GM11168 (cell line): ENCODE measurements around the gene EIF5AL1.

Experiments used
- in situ Hi-C: fragments of 300-500 bp; cut with MboI; formaldehyde crosslinking; loops from one replicate; pipeline ENCODE4 v1.12.0; 2022; ENCODE audit warnings: low sequenced_read_pairs; ENCODE audit not compliant: unreplicated experiment

EIF5AL1 gene

GRCh38 chr10:79547973-79548372 is 35.6 kb downstream of the EIF5AL1 start:
- in situ Hi-C loops: loop anchor here (5.0 kb wide), 1 partner anchor 664 kb away; no protein-coding TSS in a partner anchor

DNA sequence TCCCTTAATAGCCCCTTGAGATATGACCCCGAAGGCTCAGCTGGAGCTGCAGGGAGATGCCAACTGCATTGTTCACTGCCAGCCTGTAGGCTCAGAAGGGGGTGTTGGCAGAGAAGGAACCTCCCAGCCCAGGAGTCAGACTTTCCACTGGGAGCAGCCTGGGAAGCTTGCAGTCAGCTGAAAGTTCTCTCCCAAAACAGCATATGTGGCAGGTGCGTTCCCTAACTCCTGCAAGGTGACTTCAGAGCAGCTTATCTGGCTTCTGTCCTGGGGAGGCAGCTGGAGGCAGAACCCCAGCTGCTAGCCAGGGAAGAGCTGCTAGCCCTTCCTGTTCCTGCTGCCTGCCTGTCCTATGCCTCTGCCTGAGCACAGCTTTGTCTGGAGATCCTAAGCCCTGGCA is 39.8 kb downstream of the EIF5AL1 start:
- in situ Hi-C loops: loop anchor here (25.0 kb wide), 1 partner anchor 385 kb away; the partner anchor contains the start of gene SFTPD

DNA sequence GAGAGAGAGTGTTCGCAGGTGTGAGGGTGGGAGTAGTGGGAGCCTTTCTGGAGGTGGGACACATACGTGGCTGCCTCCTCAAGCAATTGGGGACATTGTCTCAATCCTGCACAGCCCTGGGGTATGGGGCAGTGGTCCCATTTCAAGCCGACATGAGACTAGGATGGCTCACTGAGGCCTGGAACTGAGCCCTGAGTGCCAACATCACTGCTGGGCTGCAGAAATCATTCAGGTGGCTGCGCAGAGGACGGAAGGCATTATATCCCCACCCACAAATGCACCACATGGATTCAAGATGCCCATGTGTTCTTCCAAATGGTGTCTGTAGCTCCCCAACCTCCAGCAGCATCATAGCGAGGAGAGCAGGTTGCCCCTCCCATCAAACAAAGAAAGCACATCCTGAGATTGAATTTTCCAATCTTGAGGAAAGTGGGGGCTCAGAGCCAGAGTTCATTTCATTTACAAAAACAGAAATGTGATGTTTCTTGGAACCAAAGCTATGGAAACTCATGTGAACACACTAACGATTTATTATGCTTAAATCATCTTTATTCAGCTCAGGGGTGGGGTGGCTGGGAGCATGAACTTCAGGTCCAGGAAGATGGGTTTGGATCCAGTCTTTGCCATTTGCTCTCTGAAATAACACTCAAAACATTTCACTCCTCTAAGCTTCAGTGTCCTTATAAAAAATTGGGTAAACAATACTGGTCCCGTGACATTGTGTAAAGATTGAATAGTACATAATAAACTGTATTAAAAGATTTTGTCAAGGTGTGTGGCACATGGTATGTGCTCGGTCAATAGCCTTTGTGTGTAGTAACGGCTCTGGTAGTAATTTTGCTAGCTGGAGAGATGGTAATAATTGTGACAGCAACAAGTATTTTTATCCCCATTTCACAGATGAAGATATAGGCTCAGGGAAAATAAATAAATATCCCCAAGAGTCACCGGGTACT is 43.3 kb downstream of the EIF5AL1 start:
- in situ Hi-C loops: loop anchor here (25.0 kb wide), 1 partner anchor 382 kb away; the partner anchor contains the start of gene SFTPD

- in situ Hi-C loops: loop anchor here (25.0 kb wide), 1 partner anchor 380 kb away; the partner anchor contains the start of gene SFTPD
Observed at GRCh38 chr10:79556961-79557360, 44.6 kb downstream of the EIF5AL1 start.

- in situ Hi-C loops: loop anchor here (5.0 to 25.0 kb wide), 2 partner anchors 43 to 378 kb away; partner anchors contain the start of gene SFTPD
Observed at GRCh38 chr10:79559726-79560125, 47.4 kb downstream of the EIF5AL1 start.

GRCh38 chr10:79560160-79560709 is 47.9 kb downstream of the EIF5AL1 start, which contains the start of gene SFTPA2:
TSS of gene SFTPA2 (minus strand) at chr10:79560407. CDS start at chr10:79559483, 924 bp downstream.
- in situ Hi-C loops: loop anchor here (5.0 to 25.0 kb wide), 2 partner anchors 42 to 377 kb away; partner anchors contain the start of gene SFTPD

GRCh38 chr10:79561257-79561656 is 48.9 kb downstream of the EIF5AL1 start:
- in situ Hi-C loops: loop anchor here (5.0 to 25.0 kb wide), 2 partner anchors 41 to 376 kb away; partner anchors contain the start of gene SFTPD

DNA sequence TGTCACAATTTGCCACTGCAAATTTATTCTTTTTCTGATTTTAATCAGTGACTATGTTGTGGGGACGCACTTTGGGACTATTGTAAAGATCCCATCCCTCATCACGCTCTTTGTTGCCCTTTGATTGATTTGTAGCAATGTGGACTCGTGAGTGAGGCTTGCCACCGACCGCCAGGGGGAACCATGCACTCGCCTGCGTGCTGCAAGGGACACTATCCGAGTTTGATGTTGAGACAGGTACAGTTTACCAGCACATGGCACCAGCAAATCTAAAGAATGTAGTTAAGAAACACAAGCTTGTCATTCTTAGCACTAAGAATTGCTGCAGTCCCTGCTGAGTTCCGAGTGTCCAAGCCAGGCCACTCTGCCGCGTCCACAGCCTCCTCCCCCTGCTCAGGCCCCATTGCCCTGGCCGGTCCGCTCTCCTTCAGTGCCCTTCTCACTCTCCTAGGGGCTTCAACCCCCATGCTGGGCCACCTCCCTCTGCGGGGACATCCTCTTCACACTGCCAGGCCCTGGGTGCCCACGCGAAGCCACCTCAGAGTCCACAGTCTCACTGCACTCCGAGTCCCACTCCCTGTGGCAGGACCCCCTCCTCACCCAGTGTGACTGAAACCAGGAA is 49.9 kb downstream of the EIF5AL1 start:
- in situ Hi-C loops: loop anchor here (5.0 to 25.0 kb wide), 2 partner anchors 40 to 375 kb away; partner anchors contain the start of gene SFTPD

DNA sequence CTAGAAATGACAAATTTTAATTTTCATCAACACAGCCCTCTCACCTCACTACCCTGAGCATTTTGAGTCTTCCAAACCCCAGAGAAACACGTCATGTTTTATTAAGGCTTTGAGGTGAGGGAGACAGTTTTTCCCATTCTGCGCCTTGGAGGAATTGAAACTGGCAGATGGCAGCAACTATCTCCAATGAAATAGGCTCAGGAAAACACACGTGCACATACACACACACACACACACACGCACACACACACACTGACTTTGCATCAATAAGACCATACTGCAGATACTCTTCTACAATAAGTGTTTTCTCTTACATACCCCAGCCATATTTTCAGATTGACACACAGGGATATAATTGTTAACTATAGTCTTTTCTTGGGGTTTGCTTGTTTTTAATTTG is 51.1 kb downstream of the EIF5AL1 start:
- in situ Hi-C loops: loop anchor here (5.0 to 25.0 kb wide), 2 partner anchors 39 to 374 kb away; partner anchors contain the start of gene SFTPD
